ENCODE data around the gene LTB4R.
"Not testable (repeated sequence)": the region's sequence is repeated elsewhere in the genome, so short reads cannot be mapped to it uniquely, and the experiment has no call there.

LTB4R gene

DNA sequence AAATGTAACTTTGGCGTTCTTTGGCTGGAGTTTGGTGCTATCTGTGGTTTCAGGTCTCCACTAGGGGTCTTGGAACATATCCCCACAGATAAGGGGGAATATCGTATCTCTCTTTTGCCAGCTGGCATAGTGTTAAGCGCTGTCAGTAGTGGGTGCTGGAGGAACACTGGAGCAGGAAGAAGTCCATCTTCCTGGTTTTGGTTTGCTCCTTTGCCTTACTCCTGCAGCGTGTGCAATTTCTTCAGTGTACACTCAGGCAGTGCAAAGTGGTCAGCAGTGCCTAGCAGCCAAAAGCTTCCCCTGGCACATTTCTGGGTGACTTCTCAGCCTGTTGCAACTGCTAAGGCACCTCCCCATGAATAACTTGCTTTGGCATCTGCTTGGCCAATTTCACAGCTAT is 40.2 kb downstream of the LTB4R start:
- Histone ChIP-seq H3K9ac (ENCODE audit: low read length in 2 of 2) (no peak overlapping the region), H3K4me3 (ENCODE audit: low read length in 2 of 2) (no peak overlapping the region), H3K9me3 (ENCODE audit: control insufficient read depth in 2 of 2, low read length in 2 of 2) (no peaks in the 10 kb centered on the region), H3K4me1 (ENCODE audit: control insufficient read depth, insufficient read depth, low read length) (no peaks in the 10 kb centered on the region), H3K36me3 (ENCODE audit: control insufficient read depth in 2 of 2, insufficient read depth in 2 of 2, low read length in 2 of 2) (no peaks in the 10 kb centered on the region), H3K27me3 (ENCODE audit: control insufficient read depth in 1 of 2, insufficient read depth in 2 of 2, low read length in 2 of 2) (peaks cover 0 to 8% of the 10 kb centered on the region in 2 donors), H3K27ac (ENCODE audit: low read length) (no peak overlapping the region)

DNA sequence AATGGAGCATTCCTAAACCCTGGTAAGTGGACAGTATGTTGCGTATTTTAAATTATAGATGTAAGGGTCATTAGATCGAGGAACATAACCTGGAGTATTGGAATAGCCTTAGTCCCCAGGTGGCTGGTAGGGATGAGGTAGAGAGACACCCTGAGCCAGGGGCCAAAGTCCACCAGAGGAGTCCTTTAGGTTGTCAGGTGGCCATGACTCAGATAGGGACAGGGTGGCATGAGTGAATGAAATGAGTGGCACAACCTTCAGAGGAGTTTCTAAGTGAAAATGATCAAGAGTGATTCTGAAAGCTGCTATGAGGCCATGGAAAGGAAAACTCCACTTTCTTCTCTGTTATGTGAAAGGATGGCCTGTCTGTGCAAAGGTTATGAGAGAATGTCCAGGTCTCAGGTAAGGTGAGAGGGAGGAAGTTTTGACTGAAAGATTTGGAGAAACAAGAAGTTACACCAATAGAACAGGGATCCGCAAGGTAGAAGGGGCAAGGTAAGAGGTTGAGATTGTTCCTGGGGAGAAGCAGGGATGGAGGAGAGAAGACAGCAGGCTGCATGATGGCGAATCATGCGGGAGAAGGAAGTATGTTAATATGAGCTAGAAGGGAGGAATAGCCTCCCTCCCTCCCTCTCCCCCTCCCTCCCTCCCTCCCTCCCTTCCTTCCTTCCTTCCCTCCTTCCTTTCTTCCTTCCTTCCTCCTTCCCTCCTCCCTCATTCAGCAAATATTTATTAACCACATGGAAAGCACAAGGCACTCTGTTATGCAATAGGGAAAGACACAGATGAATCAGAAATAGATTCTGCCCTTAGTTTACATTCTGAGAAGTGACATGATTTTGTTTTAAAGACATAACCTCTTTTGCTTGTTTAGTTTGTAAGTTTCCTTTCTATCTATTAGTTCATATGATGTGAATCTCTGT is 42.5 kb downstream of the LTB4R start:
- no peak overlapping the region for H3K9ac ChIP-seq (ENCODE audit: low read length in 2 of 2)
- H3K4me3 ChIP-seq (ENCODE audit: low read length in 2 of 2): no peak overlapping the region
- peaks cover 0 to 8% of the 10 kb centered on the region in 2 donors for H3K27me3 ChIP-seq (ENCODE audit: control insufficient read depth in 1 of 2, insufficient read depth in 2 of 2, low read length in 2 of 2)
- no peaks in the 10 kb centered on the region for H3K9me3 ChIP-seq (ENCODE audit: control insufficient read depth in 2 of 2, low read length in 2 of 2)
- no peak overlapping the region for H3K27ac ChIP-seq (ENCODE audit: low read length)
- no peaks in the 10 kb centered on the region for H3K4me1 ChIP-seq (ENCODE audit: control insufficient read depth, insufficient read depth, low read length)
- no peaks in the 10 kb centered on the region for H3K36me3 ChIP-seq (ENCODE audit: control insufficient read depth in 2 of 2, insufficient read depth in 2 of 2, low read length in 2 of 2)

DNA sequence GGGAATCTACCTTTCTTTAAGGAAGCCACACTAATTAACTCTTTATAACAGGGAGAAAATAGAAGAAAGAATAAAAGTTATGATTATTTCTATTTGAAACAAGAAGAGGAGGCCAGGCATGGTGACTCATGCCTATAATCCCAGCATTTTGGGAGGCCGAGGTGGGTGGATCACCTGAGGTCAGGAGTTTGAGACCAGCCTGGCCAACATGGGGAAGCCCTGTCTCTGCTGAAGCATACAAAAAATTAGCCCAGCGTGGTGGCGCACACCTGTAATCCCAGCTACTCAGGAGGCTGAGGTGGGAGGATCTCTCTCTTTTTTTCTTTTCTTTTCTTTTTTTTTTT is 43.2 kb downstream of the LTB4R start:
- H3K9ac ChIP-seq (ENCODE audit: low read length in 2 of 2); H3K4me3 ChIP-seq (ENCODE audit: low read length in 2 of 2); H3K4me1 ChIP-seq (ENCODE audit: control insufficient read depth, insufficient read depth, low read length); H3K27ac ChIP-seq (ENCODE audit: low read length); H3K9me3 ChIP-seq (ENCODE audit: control insufficient read depth in 2 of 2, low read length in 2 of 2); H3K27me3 ChIP-seq (ENCODE audit: control insufficient read depth in 1 of 2, insufficient read depth in 2 of 2, low read length in 2 of 2); H3K36me3 ChIP-seq (ENCODE audit: control insufficient read depth in 2 of 2, insufficient read depth in 2 of 2, low read length in 2 of 2): not testable (repeated sequence)

GRCh38 chr14:24355009-24355408 is 43.7 kb downstream of the LTB4R start:
- no peaks in the 10 kb centered on the region for H3K9me3 ChIP-seq (ENCODE audit: control insufficient read depth in 2 of 2, low read length in 2 of 2)
- H3K27ac ChIP-seq (ENCODE audit: low read length): no peak overlapping the region
- H3K4me3 ChIP-seq (ENCODE audit: low read length in 2 of 2): no peak overlapping the region

DNA sequence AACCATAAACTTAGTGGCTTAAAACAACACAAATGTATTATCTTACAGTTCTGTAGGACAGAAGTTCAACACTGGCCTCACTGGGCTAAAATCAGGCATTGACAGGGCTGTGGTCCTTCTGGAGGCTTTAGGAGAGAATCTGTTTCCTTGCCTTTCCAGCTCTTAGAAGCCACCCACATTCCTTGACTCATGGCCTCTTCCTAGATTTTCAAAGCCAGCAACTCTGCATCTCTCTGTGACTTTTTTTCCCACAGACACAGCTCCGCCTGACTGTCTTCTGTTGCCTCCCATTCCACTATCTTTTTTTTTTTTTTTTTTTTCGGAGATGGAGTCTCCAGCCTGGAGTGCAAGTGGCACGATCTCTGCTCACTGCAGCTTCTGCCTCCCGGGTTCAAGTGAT is 44.9 kb downstream of the LTB4R start:
- H3K9ac ChIP-seq (ENCODE audit: low read length in 2 of 2): no peak overlapping the region
- no peak overlapping the region for H3K27ac ChIP-seq (ENCODE audit: low read length)
- no peaks in the 10 kb centered on the region for H3K4me1 ChIP-seq (ENCODE audit: control insufficient read depth, insufficient read depth, low read length)
- no peaks in the 10 kb centered on the region for H3K9me3 ChIP-seq (ENCODE audit: control insufficient read depth in 2 of 2, low read length in 2 of 2)
- H3K36me3 ChIP-seq (ENCODE audit: control insufficient read depth in 2 of 2, insufficient read depth in 2 of 2, low read length in 2 of 2): no peaks in the 10 kb centered on the region
- peaks cover 0 to 3% of the 10 kb centered on the region in 2 donors for H3K27me3 ChIP-seq (ENCODE audit: control insufficient read depth in 1 of 2, insufficient read depth in 2 of 2, low read length in 2 of 2)
- H3K4me3 ChIP-seq (ENCODE audit: low read length in 2 of 2): no peak overlapping the region

More at GRCh38 chr14:24355009-24355408, 43.7 kb downstream of the LTB4R start:
- H3K36me3 ChIP-seq (ENCODE audit: control insufficient read depth in 2 of 2, insufficient read depth in 2 of 2, low read length in 2 of 2): no peaks in the 10 kb centered on the region
- H3K9ac ChIP-seq (ENCODE audit: low read length in 2 of 2): no peak overlapping the region
- H3K27me3 ChIP-seq (ENCODE audit: control insufficient read depth in 1 of 2, insufficient read depth in 2 of 2, low read length in 2 of 2): peaks cover 0 to 5% of the 10 kb centered on the region in 2 donors
- H3K4me1 ChIP-seq (ENCODE audit: control insufficient read depth, insufficient read depth, low read length): no peaks in the 10 kb centered on the region

DNA sequence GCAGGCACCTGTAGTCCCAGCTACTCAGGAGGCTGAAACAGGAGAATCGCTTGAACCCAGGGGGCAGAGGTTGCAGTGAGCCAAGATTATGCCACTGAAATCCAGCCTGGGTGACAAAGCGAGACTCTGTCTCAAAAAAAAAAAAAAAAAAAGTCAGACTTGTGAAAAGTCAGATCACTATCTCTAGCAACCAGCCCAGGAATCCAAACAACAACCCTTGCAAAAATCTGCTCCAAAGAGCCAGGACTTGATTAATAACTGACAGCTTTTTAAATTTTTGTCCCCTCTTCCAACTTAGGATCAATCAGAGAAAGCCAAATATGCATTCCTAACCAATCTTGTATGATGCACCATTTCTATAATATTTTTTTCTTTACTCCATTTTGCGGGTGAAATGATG is 49.0 kb downstream of the LTB4R start:
- no peaks in the 10 kb centered on the region for H3K4me1 ChIP-seq (ENCODE audit: control insufficient read depth, insufficient read depth, low read length)
- no peaks in the 10 kb centered on the region for H3K36me3 ChIP-seq (ENCODE audit: control insufficient read depth in 2 of 2, insufficient read depth in 2 of 2, low read length in 2 of 2)
- H3K27me3 ChIP-seq (ENCODE audit: control insufficient read depth in 1 of 2, insufficient read depth in 2 of 2, low read length in 2 of 2): no peaks in the 10 kb centered on the region
- H3K9me3 ChIP-seq (ENCODE audit: control insufficient read depth in 2 of 2, low read length in 2 of 2): no peaks in the 10 kb centered on the region
- no peak overlapping the region for H3K9ac ChIP-seq (ENCODE audit: low read length in 2 of 2)
- no peak overlapping the region for H3K4me3 ChIP-seq (ENCODE audit: low read length in 2 of 2)
- H3K27ac ChIP-seq (ENCODE audit: low read length): no peak overlapping the region

GRCh38 chr14:24361326-24361725 is 50.0 kb downstream of the LTB4R start:
- peaks cover 6% of the 10 kb centered on the region for H3K4me1 ChIP-seq (ENCODE audit: control insufficient read depth, insufficient read depth, low read length)
- no peak overlapping the region for H3K9ac ChIP-seq (ENCODE audit: low read length in 2 of 2)
- no peak overlapping the region for H3K4me3 ChIP-seq (ENCODE audit: low read length in 2 of 2)
- H3K27ac ChIP-seq (ENCODE audit: low read length): no peak overlapping the region
- H3K36me3 ChIP-seq (ENCODE audit: control insufficient read depth in 2 of 2, insufficient read depth in 2 of 2, low read length in 2 of 2): no peaks in the 10 kb centered on the region
- no peaks in the 10 kb centered on the region for H3K9me3 ChIP-seq (ENCODE audit: control insufficient read depth in 2 of 2, low read length in 2 of 2)
- no peaks in the 10 kb centered on the region for H3K27me3 ChIP-seq (ENCODE audit: control insufficient read depth in 1 of 2, insufficient read depth in 2 of 2, low read length in 2 of 2)

DNA sequence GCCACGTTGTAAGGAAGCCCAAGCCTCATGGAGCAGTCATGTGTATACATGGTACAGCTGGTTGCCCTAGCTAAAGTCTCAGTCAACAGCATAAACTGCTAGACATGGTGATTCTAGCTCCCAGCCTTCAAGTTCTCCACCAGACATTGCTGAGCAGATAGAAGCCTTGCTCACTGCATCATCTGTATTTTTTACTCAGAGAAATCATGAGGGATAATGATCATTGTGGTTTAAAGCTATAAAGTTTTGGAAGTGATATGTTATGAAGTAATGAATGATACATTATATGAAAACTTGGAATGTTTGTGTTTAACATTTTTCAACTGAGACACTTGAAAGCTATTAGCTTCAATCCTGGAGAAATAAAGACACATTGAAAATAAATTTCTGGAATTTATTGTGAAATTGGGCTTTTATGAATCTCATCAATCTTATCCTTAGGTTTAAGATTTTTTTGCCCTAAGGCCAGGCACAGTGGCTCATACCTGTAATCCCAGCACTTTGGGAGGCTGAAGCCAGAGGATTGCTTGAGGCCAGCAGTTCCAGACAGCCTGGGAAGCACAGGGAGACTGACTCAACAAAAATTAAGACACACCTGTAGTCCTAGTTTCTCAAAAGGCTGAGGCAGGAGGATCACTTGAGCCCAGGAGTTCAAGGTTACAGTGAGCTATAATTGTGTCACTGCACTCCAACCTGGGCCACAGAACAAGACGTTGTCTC is 51.1 kb downstream of the LTB4R start:
- no peak overlapping the region for H3K27ac ChIP-seq (ENCODE audit: low read length)
- H3K4me3 ChIP-seq (ENCODE audit: low read length in 2 of 2): no peak overlapping the region
- H3K4me1 ChIP-seq (ENCODE audit: control insufficient read depth, insufficient read depth, low read length): peaks cover 15% of the 10 kb centered on the region
- H3K36me3 ChIP-seq (ENCODE audit: control insufficient read depth in 2 of 2, insufficient read depth in 2 of 2, low read length in 2 of 2): no peaks in the 10 kb centered on the region
- H3K27me3 ChIP-seq (ENCODE audit: control insufficient read depth in 1 of 2, insufficient read depth in 2 of 2, low read length in 2 of 2): no peaks in the 10 kb centered on the region
- H3K9ac ChIP-seq (ENCODE audit: low read length in 2 of 2): no peak overlapping the region
- H3K9me3 ChIP-seq (ENCODE audit: control insufficient read depth in 2 of 2, low read length in 2 of 2): no peaks in the 10 kb centered on the region

DNA sequence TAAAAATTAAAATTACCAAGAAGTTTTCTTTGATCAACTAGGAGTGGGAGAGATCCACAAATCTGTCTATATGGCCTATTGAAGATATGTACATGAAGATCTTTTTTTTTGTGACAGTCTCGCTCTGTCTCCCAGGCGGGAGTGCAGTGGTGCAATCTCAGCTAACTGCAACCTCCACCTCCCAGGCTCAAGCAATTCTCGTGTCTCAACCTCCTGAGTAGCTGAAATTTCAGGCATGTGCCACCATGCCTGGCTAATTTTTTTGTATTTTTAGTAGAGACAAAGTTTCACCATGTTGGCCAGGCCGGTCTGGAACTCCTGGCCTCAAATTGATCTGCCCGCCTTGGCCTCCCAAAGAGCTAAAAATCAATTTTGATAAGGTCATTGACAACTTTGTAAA is 52.1 kb downstream of the LTB4R start:
- no peaks in the 10 kb centered on the region for H3K9me3 ChIP-seq (ENCODE audit: control insufficient read depth in 2 of 2, low read length in 2 of 2)
- no peak overlapping the region for H3K9ac ChIP-seq (ENCODE audit: low read length in 2 of 2)
- no peak overlapping the region for H3K4me3 ChIP-seq (ENCODE audit: low read length in 2 of 2)
- H3K27ac ChIP-seq (ENCODE audit: low read length): no peak overlapping the region
- no peaks in the 10 kb centered on the region for H3K36me3 ChIP-seq (ENCODE audit: control insufficient read depth in 2 of 2, insufficient read depth in 2 of 2, low read length in 2 of 2)
- H3K27me3 ChIP-seq (ENCODE audit: control insufficient read depth in 1 of 2, insufficient read depth in 2 of 2, low read length in 2 of 2): no peaks in the 10 kb centered on the region
- peaks cover 19% of the 10 kb centered on the region for H3K4me1 ChIP-seq (ENCODE audit: control insufficient read depth, insufficient read depth, low read length)

DNA sequence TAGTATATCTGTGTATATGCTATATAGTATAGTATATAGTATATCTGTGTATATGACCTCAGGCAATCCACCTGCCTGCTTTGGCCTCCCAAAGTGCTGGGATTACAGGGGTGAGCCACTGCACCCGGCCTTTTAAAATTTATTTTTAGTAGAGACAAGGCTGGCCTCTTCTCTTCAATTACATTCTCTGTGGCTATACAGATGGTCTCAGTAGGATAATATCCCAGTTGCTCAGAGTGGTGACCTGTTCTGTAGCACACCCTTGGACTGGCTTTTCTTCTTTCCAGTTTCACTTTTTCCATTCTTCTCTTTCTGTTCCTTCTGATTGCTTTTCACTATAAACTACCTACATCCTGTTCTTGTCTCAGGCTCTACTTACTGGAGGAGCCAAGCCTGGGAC is 53.5 kb downstream of the LTB4R start:
- Histone ChIP-seq H3K4me3 (ENCODE audit: low read length in 2 of 2) (no peak overlapping the region), H3K27me3 (ENCODE audit: control insufficient read depth in 1 of 2, insufficient read depth in 2 of 2, low read length in 2 of 2) (no peaks in the 10 kb centered on the region), H3K27ac (ENCODE audit: low read length) (peak overlapping the region; percentile 99), H3K9me3 (ENCODE audit: control insufficient read depth in 2 of 2, low read length in 2 of 2) (no peaks in the 10 kb centered on the region), H3K36me3 (ENCODE audit: control insufficient read depth in 2 of 2, insufficient read depth in 2 of 2, low read length in 2 of 2) (no peaks in the 10 kb centered on the region), H3K4me1 (ENCODE audit: control insufficient read depth, insufficient read depth, low read length) (peaks cover 32% of the 10 kb centered on the region), H3K9ac (ENCODE audit: low read length in 2 of 2) (peak overlapping the region in 1 of 2 donors; percentile 99)

All from stomach smooth muscle (tissue), 2 donors.